AG10803 (cell line): ENCODE data around the gene ZNRF1.

ENCODE experiments used
- DNase-seq: peaks from one replicate; pipeline ENCODE4 v3.0.0; 2010; ENCODE audit warnings: low read depth
- H3K4me3 ChIP-seq: 2 replicates; pipeline ENCODE4 v1.5.1; 2011; ENCODE audit warnings: mild to moderate bottlenecking, low read length, control low read depth
- CTCF ChIP-seq: conservative IDR thresholded peaks from 2 replicates; pipeline ENCODE4 v1.5.1; 2011; ENCODE audit warnings: mild to moderate bottlenecking, low read length, control low read depth, inconsistent platforms

ZNRF1 gene

GRCh38 chr16:75116081-75116910 lies 117.5 kb downstream of the ZNRF1 start, which contains the start of gene LDHD:
LDHD (minus strand) TSS chr16:75116780; CDS start chr16:75116720, 60 bp downstream.
- peak; percentile 62 for DNase-seq
- TF ChIP-seq CTCF, result no peak
- peak within 1 kb of the TSS; percentile 60 for H3K4me3 ChIP-seq

- H3K4me3 ChIP-seq, result no peak overlapping the region
- no peak for TF ChIP-seq CTCF
- DNase-seq, result no peak
Observed at GRCh38 chr16:75116911-75117245, 118.1 kb downstream of the ZNRF1 start.

- DNase-seq, result no peak
- TF ChIP-seq CTCF, result no peak
- H3K4me3 ChIP-seq, result no peak overlapping the region
Observed at GRCh38 chr16:75118943-75119539, 120.2 kb downstream of the ZNRF1 start.

GRCh38 chr16:75120253-75120652 lies 121.4 kb downstream of the ZNRF1 start:
- no peak for TF ChIP-seq CTCF
- no peak overlapping the region for H3K4me3 ChIP-seq
- DNase-seq, result no peak

GRCh38 chr16:75121949-75122568 lies 123.2 kb downstream of the ZNRF1 start:
- DNase-seq, result no peak
- TF ChIP-seq CTCF, result no peak
- no peak overlapping the region for H3K4me3 ChIP-seq

GRCh38 chr16:75122609-75123008 lies 123.8 kb downstream of the ZNRF1 start:
- TF ChIP-seq CTCF, result no peak
- DNase-seq, result no peak
- no peak overlapping the region for H3K4me3 ChIP-seq
